ENCODE data around the gene VARS1.
"Not testable (repeated sequence)": the region's sequence is repeated elsewhere in the genome, so short reads cannot be mapped to it uniquely, and the experiment has no call there.

VARS1 gene

DNA sequence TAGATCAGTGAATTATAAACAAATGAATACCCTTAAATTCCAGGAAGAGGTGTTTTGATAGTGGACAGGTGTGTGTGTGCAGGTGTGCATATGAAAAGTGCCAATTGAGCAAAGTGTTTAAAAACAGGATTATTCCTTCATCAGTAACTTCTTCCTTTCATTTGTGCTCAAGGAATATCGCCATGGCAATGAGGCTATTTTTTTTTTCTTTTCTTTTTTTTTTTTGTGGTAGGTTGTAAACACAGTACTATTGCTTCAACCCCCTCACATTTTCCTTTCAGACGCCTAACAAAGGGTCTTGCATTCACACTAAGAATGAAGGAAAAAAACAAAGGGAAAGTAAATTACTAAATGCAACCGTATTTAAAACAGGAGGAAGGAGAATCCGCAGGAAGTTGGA is 30.0 kb upstream of the VARS1 start:
- TF ChIP-seq, protein P1, sequence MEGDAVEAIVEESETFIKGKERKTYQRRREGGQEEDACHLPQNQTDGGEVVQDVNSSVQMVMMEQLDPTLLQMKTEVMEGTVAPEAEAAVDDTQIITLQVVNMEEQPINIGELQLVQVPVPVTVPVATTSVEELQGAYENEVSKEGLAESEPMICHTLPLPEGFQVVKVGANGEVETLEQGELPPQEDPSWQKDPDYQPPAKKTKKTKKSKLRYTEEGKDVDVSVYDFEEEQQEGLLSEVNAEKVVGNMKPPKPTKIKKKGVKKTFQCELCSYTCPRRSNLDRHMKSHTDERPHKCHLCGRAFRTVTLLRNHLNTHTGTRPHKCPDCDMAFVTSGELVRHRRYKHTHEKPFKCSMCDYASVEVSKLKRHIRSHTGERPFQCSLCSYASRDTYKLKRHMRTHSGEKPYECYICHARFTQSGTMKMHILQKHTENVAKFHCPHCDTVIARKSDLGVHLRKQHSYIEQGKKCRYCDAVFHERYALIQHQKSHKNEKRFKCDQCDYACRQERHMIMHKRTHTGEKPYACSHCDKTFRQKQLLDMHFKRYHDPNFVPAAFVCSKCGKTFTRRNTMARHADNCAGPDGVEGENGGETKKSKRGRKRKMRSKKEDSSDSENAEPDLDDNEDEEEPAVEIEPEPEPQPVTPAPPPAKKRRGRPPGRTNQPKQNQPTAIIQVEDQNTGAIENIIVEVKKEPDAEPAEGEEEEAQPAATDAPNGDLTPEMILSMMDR (IDR thresholded peaks at IDR 0.05; ENCODE audit: insufficient read depth, low read length, missing control alignments), result no peak
- POLR2A ChIA-PET, result no interaction called here
- CTCF ChIA-PET, result interaction anchor here (1.1 kb wide), 1 partner anchor 18 kb away, joined by 4 read pairs; the partner anchor contains the start of gene LSM2
- no peak for DNase-seq (ENCODE audit: low read depth, low spot score)
- H3K4me3 ChIP-seq (ENCODE audit: low read depth, low read length), result no peak overlapping the region

DNA sequence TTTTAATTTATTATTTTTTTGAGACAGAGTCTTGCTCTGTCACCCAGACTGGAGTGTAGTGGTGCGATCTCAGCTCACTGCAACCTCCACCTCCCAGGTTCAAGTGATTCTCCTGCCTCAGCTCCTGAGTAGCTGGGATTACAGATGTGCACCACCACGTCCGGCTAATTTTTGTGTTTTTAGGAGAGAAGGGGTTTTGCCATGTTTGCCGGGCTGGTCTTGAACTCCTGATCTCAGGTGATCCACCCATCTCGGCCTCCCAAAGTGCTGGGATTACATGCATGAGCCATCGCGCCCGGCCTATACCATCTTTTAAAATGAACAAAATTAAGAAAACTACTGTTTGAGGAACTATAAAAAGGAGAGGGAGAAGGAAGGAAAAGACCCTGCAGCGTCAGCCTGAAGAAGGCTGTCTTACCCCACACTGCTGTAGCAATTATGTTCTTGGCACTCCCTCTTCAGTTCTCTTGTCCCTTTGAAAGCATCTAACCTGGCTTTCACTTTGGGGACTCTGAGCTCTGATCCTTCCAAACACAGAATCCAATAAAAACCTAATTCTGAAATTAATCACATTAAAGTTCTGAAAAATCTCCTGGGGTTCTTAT is 28.1 kb upstream of the VARS1 start:
- CTCF ChIA-PET, result interaction anchor here (1.3 kb wide), 1 partner anchor 18 kb away, joined by 3 read pairs; no protein-coding TSS in a partner anchor

DNA sequence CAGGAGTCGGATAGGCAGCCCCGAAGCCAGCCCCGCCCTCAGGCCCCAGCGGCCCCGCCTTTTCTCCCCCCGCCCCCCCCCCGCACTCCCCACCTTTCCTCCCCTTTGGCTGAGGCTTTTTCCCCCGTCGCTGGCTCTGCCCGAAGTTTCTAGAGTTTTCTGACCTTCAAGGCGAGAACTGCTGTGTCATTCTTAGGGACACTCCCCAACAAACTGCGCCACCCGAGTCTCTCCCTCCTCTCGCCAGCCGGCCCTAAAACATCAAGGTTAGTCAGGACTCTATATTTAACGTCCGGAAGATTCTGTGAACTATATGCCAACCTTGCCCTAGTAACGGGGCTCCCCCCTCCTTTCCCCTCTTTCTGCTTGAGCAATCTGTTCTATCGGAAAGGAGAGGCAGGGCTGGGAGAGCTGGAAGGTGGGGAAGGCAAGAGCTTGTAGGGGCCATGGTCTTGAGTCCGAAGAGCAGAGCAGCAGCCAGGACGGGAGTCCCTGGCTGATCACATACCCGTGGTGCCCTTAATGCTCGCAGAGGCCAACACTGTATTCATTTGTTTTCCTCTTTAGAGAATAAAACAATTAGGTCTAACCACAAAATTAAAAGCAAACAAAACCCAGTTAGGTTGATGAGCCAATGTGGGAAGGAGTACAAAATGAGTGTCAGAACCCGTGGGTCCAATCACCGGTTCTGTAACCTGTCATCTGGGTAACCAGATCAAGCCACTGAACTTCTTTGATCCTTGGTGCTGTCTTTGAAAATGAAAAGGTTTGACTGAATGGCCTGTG is 26.7 kb upstream of the VARS1 start:
- ChIA-PET POLR2A (interaction anchor here (2.7 kb wide), 1 partner anchor 8 kb away, joined by 10 read pairs; the partner anchor contains the start of genes HSPA1A and HSPA1L), CTCF (interaction anchor here (0.7 to 1.3 kb wide), 2 partner anchors 16 to 224 kb away, joined by 3 read pairs; no protein-coding TSS in a partner anchor)
- TF ChIP-seq, protein P1 (IDR thresholded peaks at IDR 0.05; ENCODE audit: insufficient read depth, low read length, missing control alignments), result no peak

More for the DNA sequence above, 28.1 kb upstream of the VARS1 start:
- POLR2A ChIA-PET, result interaction anchor here (2.7 kb wide), 1 partner anchor 9 kb away, joined by 10 read pairs; the partner anchor contains the start of genes HSPA1A and HSPA1L
- not testable (repeated sequence) for DNase-seq (ENCODE audit: low read depth, low spot score); H3K4me3 ChIP-seq (ENCODE audit: low read depth, low read length)

DNA sequence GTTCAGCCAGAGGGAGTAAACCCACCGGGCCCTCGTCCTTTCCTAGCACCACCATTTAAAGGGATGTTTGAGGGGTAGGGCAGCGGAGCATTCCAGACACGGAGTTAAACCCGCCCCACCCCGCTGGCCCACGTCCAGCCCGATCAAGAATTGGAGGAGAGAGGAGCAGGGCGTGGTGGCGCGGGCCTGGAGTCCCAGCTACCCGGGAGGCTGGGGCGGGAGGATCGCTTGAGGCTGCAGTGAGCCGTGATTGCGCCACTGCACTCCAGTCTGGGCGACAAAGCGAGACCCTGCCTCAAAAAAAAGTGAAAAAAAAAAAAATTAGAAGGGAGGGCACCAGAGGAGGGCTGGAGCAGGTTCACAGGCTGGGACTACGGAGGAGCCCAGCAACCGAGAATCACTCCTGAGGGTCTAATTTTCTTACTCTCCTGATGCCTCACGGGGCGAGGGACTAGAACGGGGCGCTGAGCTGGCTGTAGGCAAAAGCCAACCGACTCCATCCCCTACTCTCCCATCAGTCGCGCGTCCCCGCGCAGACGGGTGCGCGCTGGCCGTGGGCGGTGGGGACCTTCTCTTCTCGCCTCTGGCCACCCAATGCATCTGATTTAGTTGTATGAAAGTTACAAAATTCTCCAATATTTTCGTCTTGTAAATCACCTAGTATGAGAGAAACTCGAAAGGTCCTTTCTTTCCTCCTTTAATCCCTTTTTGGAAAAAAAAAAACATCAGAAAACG is 25.9 kb upstream of the VARS1 start:
- peak overlapping the region; percentile 64 for H3K4me3 ChIP-seq (ENCODE audit: low read depth, low read length)
- ChIA-PET CTCF (interaction anchor here (0.7 to 1.3 kb wide), 2 partner anchors 26 to 223 kb away, joined by 3 read pairs; partner anchors contain the start of gene VARS1), POLR2A (interaction anchor here (2.7 kb wide), 1 partner anchor 7 kb away, joined by 10 read pairs; the partner anchor contains the start of genes HSPA1A and HSPA1L)
- TF ChIP-seq, protein P1 (IDR thresholded peaks at IDR 0.05; ENCODE audit: insufficient read depth, low read length, missing control alignments), result no peak
- DNase-seq (ENCODE audit: low read depth, low spot score), result no peak

More for the DNA sequence above, 26.7 kb upstream of the VARS1 start:
- DNase-seq (ENCODE audit: low read depth, low spot score), result no peak
- H3K4me3 ChIP-seq (ENCODE audit: low read depth, low read length), result peak overlapping the region; percentile 64

DNA sequence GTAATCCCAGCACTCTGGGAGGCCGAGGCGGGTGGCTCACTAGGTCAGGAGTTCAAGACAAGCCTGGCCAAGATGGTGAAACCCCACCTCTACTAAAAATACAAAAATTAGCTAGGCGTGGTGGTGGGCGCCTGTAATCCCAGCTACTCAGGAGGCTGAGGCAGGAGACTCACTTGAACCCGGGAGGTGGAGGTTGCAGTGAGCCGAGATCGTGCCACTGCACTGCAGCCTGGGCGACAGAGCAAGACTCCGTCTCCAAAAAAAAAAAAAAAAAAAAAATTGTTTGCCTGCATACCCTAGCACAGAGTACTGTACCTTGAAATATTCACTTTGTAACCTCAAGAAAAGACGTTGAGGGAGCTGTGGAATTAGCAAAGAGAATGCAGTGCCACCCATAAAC is 24.8 kb upstream of the VARS1 start:
- not testable (repeated sequence) for DNase-seq (ENCODE audit: low read depth, low spot score); H3K4me3 ChIP-seq (ENCODE audit: low read depth, low read length)
- POLR2A ChIA-PET, result interaction anchor here (0.6 kb wide), 1 partner anchor 14 kb away, joined by 3 read pairs; the partner anchor contains the start of gene LSM2
- CTCF ChIA-PET, result interaction anchor here (1.1 to 1.3 kb wide), 2 partner anchors 25 to 51 kb away, joined by 3 to 4 read pairs; partner anchors contain the start of gene VARS1

DNA sequence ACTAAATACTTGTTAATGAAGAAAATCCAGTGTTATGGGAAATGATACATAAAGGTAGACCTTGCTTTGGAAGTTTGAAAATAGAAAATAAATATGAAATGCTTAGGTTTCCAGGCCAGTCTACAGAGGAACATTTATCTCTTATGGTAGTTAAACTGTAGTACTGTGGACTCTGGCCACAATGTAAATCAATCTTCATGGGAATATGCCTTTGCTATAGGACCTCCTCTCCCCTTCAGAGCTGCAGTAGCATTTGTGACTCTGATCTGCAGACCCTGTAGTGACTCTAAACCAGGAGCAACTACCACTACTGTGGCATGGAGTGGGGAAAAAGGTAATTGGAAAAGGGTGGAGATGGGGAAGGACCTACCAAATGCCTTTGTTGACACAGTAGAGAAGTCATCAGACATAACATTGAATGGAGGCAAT is 24.3 kb upstream of the VARS1 start:
- ChIA-PET CTCF (interaction anchor here (1.1 to 1.3 kb wide), 3 partner anchors 13 to 50 kb away, joined by 3 to 4 read pairs (median 3); partner anchors contain the start of genes LSM2 and VARS1), POLR2A (interaction anchor here (0.6 kb wide), 1 partner anchor 13 kb away, joined by 3 read pairs; the partner anchor contains the start of gene LSM2)
- no peak overlapping the region for H3K4me3 ChIP-seq (ENCODE audit: low read depth, low read length)
- no peak for DNase-seq (ENCODE audit: low read depth, low spot score)
- TF ChIP-seq, protein P1 (IDR thresholded peaks at IDR 0.05; ENCODE audit: insufficient read depth, low read length, missing control alignments), result no peak

DNA sequence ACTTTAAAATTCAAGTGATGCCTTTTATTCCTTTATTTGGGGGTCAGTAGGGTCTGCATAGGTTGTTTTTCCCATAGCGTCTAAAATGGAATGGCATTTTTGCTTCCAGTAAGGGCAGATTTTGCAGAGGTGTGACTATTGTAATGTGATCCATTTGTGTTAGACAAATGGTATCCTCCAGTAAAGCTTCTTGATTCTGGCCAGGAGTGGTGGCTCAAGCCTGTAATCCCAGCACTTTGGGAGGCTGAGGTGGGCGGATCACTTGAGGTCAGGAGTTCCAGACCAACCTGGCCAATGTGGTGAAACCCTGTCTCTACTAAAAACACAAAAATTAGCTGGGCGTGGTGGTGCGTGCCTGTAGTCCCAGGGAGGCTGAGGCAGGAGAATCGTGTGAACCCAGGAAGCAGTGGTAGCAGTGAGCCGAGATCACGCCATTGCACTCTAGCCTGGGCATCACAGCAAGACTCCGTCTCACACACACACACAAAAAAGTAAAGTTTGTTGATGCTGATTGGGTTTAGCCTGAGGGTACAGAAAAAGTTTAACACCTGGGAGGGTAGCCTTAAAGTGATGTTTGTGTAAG is 22.5 kb upstream of the VARS1 start:
- peak overlapping the region; percentile 52 for H3K4me3 ChIP-seq (ENCODE audit: low read depth, low read length)
- DNase-seq (ENCODE audit: low read depth, low spot score), result not testable (repeated sequence)
- ChIA-PET POLR2A (interaction anchor here (0.6 to 1.5 kb wide), 3 partner anchors 10 to 130 kb away, joined by 3 to 4 read pairs (median 4); partner anchors contain the start of genes DDAH2 and HSPA1B), CTCF (interaction anchor here (1.0 kb wide), 1 partner anchor 12 kb away, joined by 4 read pairs; the partner anchor contains the start of gene LSM2)

DNA sequence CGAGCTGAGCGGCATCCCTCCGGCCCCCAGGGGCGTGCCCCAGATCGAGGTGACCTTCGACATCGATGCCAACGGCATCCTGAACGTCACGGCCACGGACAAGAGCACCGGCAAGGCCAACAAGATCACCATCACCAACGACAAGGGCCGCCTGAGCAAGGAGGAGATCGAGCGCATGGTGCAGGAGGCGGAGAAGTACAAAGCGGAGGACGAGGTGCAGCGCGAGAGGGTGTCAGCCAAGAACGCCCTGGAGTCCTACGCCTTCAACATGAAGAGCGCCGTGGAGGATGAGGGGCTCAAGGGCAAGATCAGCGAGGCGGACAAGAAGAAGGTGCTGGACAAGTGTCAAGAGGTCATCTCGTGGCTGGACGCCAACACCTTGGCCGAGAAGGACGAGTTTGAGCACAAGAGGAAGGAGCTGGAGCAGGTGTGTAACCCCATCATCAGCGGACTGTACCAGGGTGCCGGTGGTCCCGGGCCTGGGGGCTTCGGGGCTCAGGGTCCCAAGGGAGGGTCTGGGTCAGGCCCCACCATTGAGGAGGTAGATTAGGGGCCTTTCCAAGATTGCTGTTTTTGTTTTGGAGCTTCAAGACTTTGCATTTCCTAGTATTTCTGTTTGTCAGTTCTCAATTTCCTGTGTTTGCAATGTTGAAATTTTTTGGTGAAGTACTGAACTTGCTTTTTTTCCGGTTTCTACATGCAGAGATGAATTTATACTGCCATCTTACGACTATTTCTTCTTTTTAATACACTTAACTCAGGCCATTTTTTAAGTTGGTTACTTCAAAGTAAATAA is 21.8 kb upstream of the VARS1 start:
- not testable (repeated sequence) for DNase-seq (ENCODE audit: low read depth, low spot score)
- CTCF ChIA-PET, result interaction anchor here (1.0 kb wide), 1 partner anchor 11 kb away, joined by 4 read pairs; the partner anchor contains the start of gene LSM2
- H3K4me3 ChIP-seq (ENCODE audit: low read depth, low read length), result peak overlapping the region; percentile 52
- POLR2A ChIA-PET, result interaction anchor here (1.5 kb wide), 2 partner anchors 10 to 88 kb away, joined by 4 read pairs; partner anchors contain the start of genes DDAH2 and HSPA1B
